ENCODE measurements around the gene ERC1.

DNA sequence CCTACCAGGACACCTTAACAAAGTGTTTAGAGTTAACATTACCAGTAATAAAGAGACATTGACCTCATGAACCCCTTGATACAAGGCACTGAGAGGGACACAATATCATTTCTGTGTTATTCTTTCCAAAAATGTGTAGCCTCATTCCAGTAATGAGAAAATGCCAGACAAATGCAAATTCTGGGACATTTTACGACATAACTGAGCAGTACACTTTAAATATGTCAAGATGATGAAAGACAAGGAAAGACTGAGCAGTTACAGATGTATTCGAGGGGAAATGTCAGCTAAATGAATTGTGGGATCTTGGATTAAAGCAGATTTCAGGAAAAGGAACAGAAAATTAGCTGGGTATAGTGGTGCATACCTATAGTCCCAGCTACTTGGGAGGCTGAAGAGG, 255.6 kb downstream of the ERC1 start:
- TF ChIP-seq, protein P1, sequence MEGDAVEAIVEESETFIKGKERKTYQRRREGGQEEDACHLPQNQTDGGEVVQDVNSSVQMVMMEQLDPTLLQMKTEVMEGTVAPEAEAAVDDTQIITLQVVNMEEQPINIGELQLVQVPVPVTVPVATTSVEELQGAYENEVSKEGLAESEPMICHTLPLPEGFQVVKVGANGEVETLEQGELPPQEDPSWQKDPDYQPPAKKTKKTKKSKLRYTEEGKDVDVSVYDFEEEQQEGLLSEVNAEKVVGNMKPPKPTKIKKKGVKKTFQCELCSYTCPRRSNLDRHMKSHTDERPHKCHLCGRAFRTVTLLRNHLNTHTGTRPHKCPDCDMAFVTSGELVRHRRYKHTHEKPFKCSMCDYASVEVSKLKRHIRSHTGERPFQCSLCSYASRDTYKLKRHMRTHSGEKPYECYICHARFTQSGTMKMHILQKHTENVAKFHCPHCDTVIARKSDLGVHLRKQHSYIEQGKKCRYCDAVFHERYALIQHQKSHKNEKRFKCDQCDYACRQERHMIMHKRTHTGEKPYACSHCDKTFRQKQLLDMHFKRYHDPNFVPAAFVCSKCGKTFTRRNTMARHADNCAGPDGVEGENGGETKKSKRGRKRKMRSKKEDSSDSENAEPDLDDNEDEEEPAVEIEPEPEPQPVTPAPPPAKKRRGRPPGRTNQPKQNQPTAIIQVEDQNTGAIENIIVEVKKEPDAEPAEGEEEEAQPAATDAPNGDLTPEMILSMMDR (IDR thresholded peaks at IDR 0.05; ENCODE audit: poor library complexity, severe bottlenecking): no peak
- TF ChIP-seq SMC3 (conservative IDR thresholded peaks at IDR 0.05; ENCODE audit: poor library complexity) (no peak), POLR2AphosphoS5 (IDR thresholded peaks at IDR 0.05) (no peak), REST (IDR thresholded peaks at IDR 0.05; ENCODE audit: borderline replicate concordance) (no peak), MXI1 (conservative IDR thresholded peaks at IDR 0.05; ENCODE audit: poor library complexity, severe bottlenecking) (no peak), EZH2 (IDR thresholded peaks at IDR 0.05; ENCODE audit: borderline replicate concordance, insufficient read depth, low read length, poor library complexity, severe bottlenecking) (no peak), RAD21 (conservative IDR thresholded peaks at IDR 0.05) (no peak)

Data from neural cell (in vitro differentiated cells).